ENCODE data around the gene POLR3C. TPM values are rescaled to one million over a fixed set of nuclear protein-coding genes. Genes with fewer than 3 reads are reported as not detected.

The POLR3C gene
- total and polyA plus RNA-seq, 2 of the 13 experiments (the other 11 are each of a cell fraction or from before 2014, with no cell fraction given): 15.5 to 24.3 TPM

DNA sequence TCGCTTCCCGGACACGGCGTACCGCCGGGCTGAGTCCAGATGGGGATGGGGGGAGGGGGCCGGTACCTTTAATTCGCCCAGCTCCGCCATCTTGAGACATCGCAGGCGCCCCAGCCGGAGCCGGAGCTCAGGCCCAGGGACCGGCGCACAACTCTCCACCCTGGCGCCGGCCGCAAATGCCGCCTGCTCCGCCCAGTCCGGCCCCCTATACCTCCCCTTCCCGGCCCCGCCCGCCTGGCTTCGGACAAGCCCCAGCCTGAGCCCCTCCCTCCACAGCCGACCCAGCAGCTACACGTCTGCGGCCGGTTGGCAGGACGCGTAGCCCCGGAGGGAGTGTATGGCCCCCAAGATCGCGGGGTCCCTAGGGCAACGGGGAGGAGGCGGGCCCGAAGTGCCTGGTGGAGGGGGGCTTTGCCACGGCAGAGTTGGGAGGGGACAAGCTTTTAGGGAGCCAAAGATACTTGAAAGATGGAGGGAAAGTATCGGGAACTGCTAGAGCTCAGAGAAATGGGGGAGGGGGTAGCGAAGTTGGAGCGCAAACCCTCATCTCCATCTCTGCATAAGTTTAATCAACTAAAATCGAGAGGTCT, 35.0 kb downstream of the POLR3C start, which contains the start of gene PIAS3 (continued):
- TF ChIP-seq, protein P1, sequence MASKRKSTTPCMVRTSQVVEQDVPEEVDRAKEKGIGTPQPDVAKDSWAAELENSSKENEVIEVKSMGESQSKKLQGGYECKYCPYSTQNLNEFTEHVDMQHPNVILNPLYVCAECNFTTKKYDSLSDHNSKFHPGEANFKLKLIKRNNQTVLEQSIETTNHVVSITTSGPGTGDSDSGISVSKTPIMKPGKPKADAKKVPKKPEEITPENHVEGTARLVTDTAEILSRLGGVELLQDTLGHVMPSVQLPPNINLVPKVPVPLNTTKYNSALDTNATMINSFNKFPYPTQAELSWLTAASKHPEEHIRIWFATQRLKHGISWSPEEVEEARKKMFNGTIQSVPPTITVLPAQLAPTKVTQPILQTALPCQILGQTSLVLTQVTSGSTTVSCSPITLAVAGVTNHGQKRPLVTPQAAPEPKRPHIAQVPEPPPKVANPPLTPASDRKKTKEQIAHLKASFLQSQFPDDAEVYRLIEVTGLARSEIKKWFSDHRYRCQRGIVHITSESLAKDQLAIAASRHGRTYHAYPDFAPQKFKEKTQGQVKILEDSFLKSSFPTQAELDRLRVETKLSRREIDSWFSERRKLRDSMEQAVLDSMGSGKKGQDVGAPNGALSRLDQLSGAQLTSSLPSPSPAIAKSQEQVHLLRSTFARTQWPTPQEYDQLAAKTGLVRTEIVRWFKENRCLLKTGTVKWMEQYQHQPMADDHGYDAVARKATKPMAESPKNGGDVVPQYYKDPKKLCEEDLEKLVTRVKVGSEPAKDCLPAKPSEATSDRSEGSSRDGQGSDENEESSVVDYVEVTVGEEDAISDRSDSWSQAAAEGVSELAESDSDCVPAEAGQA (IDR thresholded peaks at IDR 0.05; ENCODE audit: low read depth): peak; percentile 55; the same call in 1 of the 2 replicates
- TF ChIP-seq, protein P1 (CRISPR knock-in tag; IDR thresholded peaks at IDR 0.05; ENCODE audit: borderline replicate concordance): no peak
- no peak for TF ChIP-seq ZIK1 (CRISPR knock-in tag; IDR thresholded peaks at IDR 0.05; ENCODE audit: borderline replicate concordance, low read depth)
- no peak for TF ChIP-seq STAG1 (CRISPR knock-in tag; IDR thresholded peaks at IDR 0.05)
- no peak for TF ChIP-seq SOX6 (IDR thresholded peaks at IDR 0.05)
- TF ChIP-seq SOX6 (CRISPR knock-in tag; IDR thresholded peaks at IDR 0.05): peak; percentile 54
- TF ChIP-seq ZNF317 (CRISPR knock-in tag; IDR thresholded peaks at IDR 0.05): peak; percentile 23; the same call in 1 of the 2 replicates
- no peak for TF ChIP-seq ZNF552 (CRISPR knock-in tag; IDR thresholded peaks at IDR 0.05; ENCODE audit: borderline replicate concordance)
- no peak for TF ChIP-seq CBX2 (IDR thresholded peaks at IDR 0.05; ENCODE audit: low read depth, low read length)
- no peak for TF ChIP-seq CBX2 (CRISPR knock-in tag; IDR thresholded peaks at IDR 0.05; ENCODE audit: low read depth)
- TF ChIP-seq ZNF230 (CRISPR knock-in tag; IDR thresholded peaks at IDR 0.05): no peak
- TF ChIP-seq, protein P2, sequence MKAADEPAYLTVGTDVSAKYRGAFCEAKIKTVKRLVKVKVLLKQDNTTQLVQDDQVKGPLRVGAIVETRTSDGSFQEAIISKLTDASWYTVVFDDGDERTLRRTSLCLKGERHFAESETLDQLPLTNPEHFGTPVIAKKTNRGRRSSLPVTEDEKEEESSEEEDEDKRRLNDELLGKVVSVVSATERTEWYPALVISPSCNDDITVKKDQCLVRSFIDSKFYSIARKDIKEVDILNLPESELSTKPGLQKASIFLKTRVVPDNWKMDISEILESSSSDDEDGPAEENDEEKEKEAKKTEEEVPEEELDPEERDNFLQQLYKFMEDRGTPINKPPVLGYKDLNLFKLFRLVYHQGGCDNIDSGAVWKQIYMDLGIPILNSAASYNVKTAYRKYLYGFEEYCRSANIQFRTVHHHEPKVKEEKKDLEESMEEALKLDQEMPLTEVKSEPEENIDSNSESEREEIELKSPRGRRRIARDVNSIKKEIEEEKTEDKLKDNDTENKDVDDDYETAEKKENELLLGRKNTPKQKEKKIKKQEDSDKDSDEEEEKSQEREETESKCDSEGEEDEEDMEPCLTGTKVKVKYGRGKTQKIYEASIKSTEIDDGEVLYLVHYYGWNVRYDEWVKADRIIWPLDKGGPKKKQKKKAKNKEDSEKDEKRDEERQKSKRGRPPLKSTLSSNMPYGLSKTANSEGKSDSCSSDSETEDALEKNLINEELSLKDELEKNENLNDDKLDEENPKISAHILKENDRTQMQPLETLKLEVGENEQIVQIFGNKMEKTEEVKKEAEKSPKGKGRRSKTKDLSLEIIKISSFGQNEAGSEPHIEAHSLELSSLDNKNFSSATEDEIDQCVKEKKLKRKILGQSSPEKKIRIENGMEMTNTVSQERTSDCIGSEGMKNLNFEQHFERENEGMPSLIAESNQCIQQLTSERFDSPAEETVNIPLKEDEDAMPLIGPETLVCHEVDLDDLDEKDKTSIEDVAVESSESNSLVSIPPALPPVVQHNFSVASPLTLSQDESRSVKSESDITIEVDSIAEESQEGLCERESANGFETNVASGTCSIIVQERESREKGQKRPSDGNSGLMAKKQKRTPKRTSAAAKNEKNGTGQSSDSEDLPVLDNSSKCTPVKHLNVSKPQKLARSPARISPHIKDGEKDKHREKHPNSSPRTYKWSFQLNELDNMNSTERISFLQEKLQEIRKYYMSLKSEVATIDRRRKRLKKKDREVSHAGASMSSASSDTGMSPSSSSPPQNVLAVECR (CRISPR knock-in tag; IDR thresholded peaks at IDR 0.05; ENCODE audit: borderline replicate concordance): peak; percentile 76
- TF ChIP-seq, protein P3, sequence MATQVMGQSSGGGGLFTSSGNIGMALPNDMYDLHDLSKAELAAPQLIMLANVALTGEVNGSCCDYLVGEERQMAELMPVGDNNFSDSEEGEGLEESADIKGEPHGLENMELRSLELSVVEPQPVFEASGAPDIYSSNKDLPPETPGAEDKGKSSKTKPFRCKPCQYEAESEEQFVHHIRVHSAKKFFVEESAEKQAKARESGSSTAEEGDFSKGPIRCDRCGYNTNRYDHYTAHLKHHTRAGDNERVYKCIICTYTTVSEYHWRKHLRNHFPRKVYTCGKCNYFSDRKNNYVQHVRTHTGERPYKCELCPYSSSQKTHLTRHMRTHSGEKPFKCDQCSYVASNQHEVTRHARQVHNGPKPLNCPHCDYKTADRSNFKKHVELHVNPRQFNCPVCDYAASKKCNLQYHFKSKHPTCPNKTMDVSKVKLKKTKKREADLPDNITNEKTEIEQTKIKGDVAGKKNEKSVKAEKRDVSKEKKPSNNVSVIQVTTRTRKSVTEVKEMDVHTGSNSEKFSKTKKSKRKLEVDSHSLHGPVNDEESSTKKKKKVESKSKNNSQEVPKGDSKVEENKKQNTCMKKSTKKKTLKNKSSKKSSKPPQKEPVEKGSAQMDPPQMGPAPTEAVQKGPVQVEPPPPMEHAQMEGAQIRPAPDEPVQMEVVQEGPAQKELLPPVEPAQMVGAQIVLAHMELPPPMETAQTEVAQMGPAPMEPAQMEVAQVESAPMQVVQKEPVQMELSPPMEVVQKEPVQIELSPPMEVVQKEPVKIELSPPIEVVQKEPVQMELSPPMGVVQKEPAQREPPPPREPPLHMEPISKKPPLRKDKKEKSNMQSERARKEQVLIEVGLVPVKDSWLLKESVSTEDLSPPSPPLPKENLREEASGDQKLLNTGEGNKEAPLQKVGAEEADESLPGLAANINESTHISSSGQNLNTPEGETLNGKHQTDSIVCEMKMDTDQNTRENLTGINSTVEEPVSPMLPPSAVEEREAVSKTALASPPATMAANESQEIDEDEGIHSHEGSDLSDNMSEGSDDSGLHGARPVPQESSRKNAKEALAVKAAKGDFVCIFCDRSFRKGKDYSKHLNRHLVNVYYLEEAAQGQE (IDR thresholded peaks at IDR 0.05; ENCODE audit: borderline replicate concordance in 1 of 2, low read depth in 1 of 2, low read length in 2 of 2): no peak
